ENCODE measurements around the gene RO60. TPM values are rescaled to one million over a fixed set of nuclear protein-coding genes. Genes with fewer than 3 reads are reported as not detected.

RO60 gene
- total RNA-seq, 1 experiment from 2014 or later, result 69.5 TPM

GRCh38 chr1:193108471-193108870, 49.1 kb downstream of the RO60 start:
- H4K20me1 ChIP-seq (ENCODE audit: insufficient read depth), result no peaks in the 10 kb centered on the region
- H3K79me2 ChIP-seq (ENCODE audit: insufficient read depth, low read length), result peaks cover 13% of the 10 kb centered on the region
- no peak overlapping the region for H3K27ac ChIP-seq (ENCODE audit: low read depth, low read length)
- peaks cover 25 to 31% of the 10 kb centered on the region in 2 experiments for H3K4me1 ChIP-seq (ENCODE audit: control insufficient read depth in 1 of 2, insufficient read depth in 2 of 2, low read length in 2 of 2)
- POLR2A ChIA-PET, result no interaction called here
- H3K27me3 ChIP-seq (ENCODE audit: insufficient read depth, low read length), result no peaks in the 10 kb centered on the region
- H3K9me3 ChIP-seq (ENCODE audit: control insufficient read depth in 1 of 2, insufficient read depth in 1 of 2, low read depth in 1 of 2, low read length in 2 of 2), result no peaks in the 10 kb centered on the region
- H3K9me2 ChIP-seq (ENCODE audit: insufficient read depth), result no peaks in the 10 kb centered on the region
- H3K36me3 ChIP-seq (ENCODE audit: control insufficient read depth in 1 of 2, insufficient read depth in 2 of 2, low read length in 2 of 2), result no peaks in the 10 kb centered on the region
- RAD21 ChIA-PET (ENCODE audit: low non-redundant PET in 1 of 2, low total read pairs in 2 of 2, uncharacterized antibody in 2 of 2, unreplicated experiment in 2 of 2), result no interaction called here
- DNase-seq (ENCODE audit: low read depth, low spot score), result no peak
- TF ChIP-seq ELF1 (IDR thresholded peaks at IDR 0.05; ENCODE audit: borderline replicate concordance, low read depth) (no peak), ATF3 (IDR thresholded peaks at IDR 0.05) (no peak), REST (IDR thresholded peaks at IDR 0.05; ENCODE audit: low read depth) (no peak), YY1 (IDR thresholded peaks at IDR 0.05; ENCODE audit: extremely low read depth, insufficient replicate concordance, low read depth, low read length) (no peak), EZH2 (IDR thresholded peaks at IDR 0.05) (no peak), ZFX (IDR thresholded peaks at IDR 0.05) (no peak), POLR2AphosphoS5 (IDR thresholded peaks at IDR 0.05; ENCODE audit: low read depth, low read length) (no peak), CTCF (IDR thresholded peaks at IDR 0.05 in 2 of 3, conservative IDR thresholded peaks at IDR 0.05 in 1 of 3; ENCODE audit: borderline replicate concordance in 1 of 3, insufficient read depth in 1 of 3, low read depth in 2 of 3, low read length in 2 of 3) (no peak), MAX (IDR thresholded peaks at IDR 0.05) (no peak), CEBPB (IDR thresholded peaks at IDR 0.05; ENCODE audit: low read depth) (no peak), SRF (IDR thresholded peaks at IDR 0.05; ENCODE audit: low read depth) (no peak), JUND (IDR thresholded peaks at IDR 0.05) (no peak), ZBTB33 (IDR thresholded peaks at IDR 0.05; ENCODE audit: extremely low read depth, insufficient replicate concordance, low read length) (no peak), RAD21 (IDR thresholded peaks at IDR 0.05; ENCODE audit: low read depth) (no peak), CBX3 (IDR thresholded peaks at IDR 0.05; ENCODE audit: low read depth) (no peak), SP1 (IDR thresholded peaks at IDR 0.05; ENCODE audit: low read depth) (no peak)
- CTCF ChIA-PET, result interaction anchor here (1.4 kb wide), 1 partner anchor 14 kb away, joined by 4 read pairs; no protein-coding TSS in a partner anchor
- H2AFZ ChIP-seq (ENCODE audit: low read depth, low read length, poor library complexity, severe bottlenecking), result no peak overlapping the region
- no peak overlapping the region for H3K4me3 ChIP-seq (replicated peaks in 1 of 2; ENCODE audit: low read depth in 1 of 2, low read length in 2 of 2)
- no peak for ATAC-seq
- no peak overlapping the region for H3K4me2 ChIP-seq (ENCODE audit: low read length)
- intact Hi-C loops (cut with micrococcal nuclease), result no loop called here
- no peak overlapping the region for H3K9ac ChIP-seq (ENCODE audit: low read length)
- no TSS peak for BruUV-seq (replicated peaks)

Data from HCT116 (cell line).